NB4 (cell line): Measurements from ENCODE around the gene NPAS3.

Experiments
- CTCF ChIP-seq: IDR thresholded peaks from one replicate; pipeline ENCODE4 v1.5.1; 2012; ENCODE audit warnings: low read depth, low read length
- MAX ChIP-seq: IDR thresholded peaks from 2 replicates; pipeline ENCODE4 v1.6.1; 2011; ENCODE audit warnings: low read depth, low read length
- MYC ChIP-seq: IDR thresholded peaks from 2 replicates; pipeline ENCODE4 v1.6.1; 2011; ENCODE audit warnings: low read depth, low read length
- POLR2A ChIP-seq: IDR thresholded peaks from 2 replicates; pipeline ENCODE4 v1.6.1; 2011; ENCODE audit warnings: mild to moderate bottlenecking; ENCODE audit not compliant: insufficient read length; ENCODE audit errors: extremely low read depth

GRCh38 chr14:33070475-33070874 lies 131.8 kb downstream of the NPAS3 start:
- no peak for TF ChIP-seq CTCF
- no peak for TF ChIP-seq MAX
- TF ChIP-seq POLR2A: no peak
- no peak for TF ChIP-seq MYC
